ENCODE results near the gene ZBTB7C. TPM values are rescaled to one million over a fixed set of nuclear protein-coding genes. Genes with fewer than 3 reads are reported as not detected.

Gene ZBTB7C
- total and polyA plus RNA-seq, 2 of the 8 experiments (the other 6 are each of a cell fraction or from before 2014, with no cell fraction given): 0.15 to 0.45 TPM

DNA sequence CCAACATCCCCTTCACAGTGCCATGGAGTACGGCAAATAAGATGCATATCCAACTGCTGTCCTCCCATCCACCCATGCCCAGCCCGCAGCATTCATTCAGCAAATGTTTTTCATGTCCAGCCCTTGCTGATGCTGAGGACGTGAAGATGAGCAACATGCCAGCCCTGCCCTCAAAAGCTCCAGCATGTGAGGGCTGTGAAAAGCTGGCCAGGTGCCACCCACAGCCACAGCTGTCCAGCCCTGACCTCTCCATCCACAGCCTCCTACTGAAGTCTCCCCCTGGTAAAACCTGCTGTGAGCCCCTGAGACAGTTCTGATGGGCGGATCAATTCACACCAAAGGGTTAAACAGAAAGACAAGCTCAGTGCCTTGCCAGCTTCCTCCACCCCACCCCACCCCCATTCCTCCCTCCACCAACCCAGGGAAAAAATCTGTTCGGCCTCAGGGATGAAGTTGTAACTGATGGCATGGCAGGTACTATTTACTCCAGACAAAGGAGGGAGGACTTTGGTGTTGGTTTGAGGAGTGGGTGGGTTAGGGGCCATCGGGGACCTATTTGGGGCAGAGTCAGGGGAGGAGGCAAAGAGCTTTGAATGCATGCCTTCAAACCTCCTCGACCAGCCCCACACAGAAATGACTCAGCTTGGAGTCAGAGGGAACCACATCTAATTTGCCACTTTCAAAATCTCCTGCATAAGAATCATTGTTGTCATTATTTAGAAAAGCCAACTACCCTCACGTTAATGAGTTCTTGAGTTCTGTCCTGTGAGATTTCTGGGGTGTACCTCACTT is 4.3 kb downstream of the ZBTB7C start (continued):
- TF ChIP-seq CBX5 (IDR thresholded peaks at IDR 0.05; ENCODE audit: low read depth, low read length): no peak
- no peak for TF ChIP-seq SIN3A (conservative IDR thresholded peaks at IDR 0.05 in 1 of 2, IDR thresholded peaks at IDR 0.05 in 1 of 2; ENCODE audit: low read depth in 1 of 2, low read length in 2 of 2)
- no peak for TF ChIP-seq JUN (IDR thresholded peaks at IDR 0.05; ENCODE audit: low read depth, low read length)
- TF ChIP-seq GABPA (IDR thresholded peaks at IDR 0.05; ENCODE audit: borderline replicate concordance, insufficient read depth, low read length): no peak
- no peak for TF ChIP-seq CHD2 (IDR thresholded peaks at IDR 0.05; ENCODE audit: low read length)
- no peak for TF ChIP-seq USF2 (IDR thresholded peaks at IDR 0.05; ENCODE audit: low read length)
